DOHH2 (cell line): ENCODE measurements around the gene NOCT.
"Not testable (repeated sequence)": the region's sequence is repeated elsewhere in the genome, so short reads cannot be mapped to it uniquely, and the experiment has no call there.

Source experiments
- H3F3A ChIP-seq: fragments of 200-600 bp; sonication (generic), shearing (Covaris generic); 2 replicates; pipeline ENCODE4 v1.6.0; 2016; ENCODE audit warnings: antibody characterized with exemption, mild to moderate bottlenecking; ENCODE audit not compliant: control insufficient read depth, insufficient read depth
- H3K27ac ChIP-seq: fragments of 200-600 bp; sonication (generic); 2 replicates; pipeline ENCODE4 v1.5.1; 2014; ENCODE audit warnings: low read depth, mild to moderate bottlenecking, low read length, moderate library complexity
- H3K27me3 ChIP-seq: fragments of 200-600 bp; sonication (generic); 2 replicates; pipeline ENCODE4 v1.6.1; 2014; ENCODE audit warnings: mild to moderate bottlenecking, low read length, mixed read lengths; ENCODE audit not compliant: control insufficient read depth
- H3K36me3 ChIP-seq: fragments of 200-600 bp; sonication (generic); 2 replicates; pipeline ENCODE4 v1.6.1; 2014; ENCODE audit warnings: mild to moderate bottlenecking, low read length, moderate library complexity, mixed read lengths; ENCODE audit not compliant: control insufficient read depth
- H3K4me1 ChIP-seq: fragments of 200-600 bp; sonication (generic); 2 replicates; pipeline ENCODE4 v1.6.1; 2014; ENCODE audit warnings: mild to moderate bottlenecking, low read length, mixed read lengths; ENCODE audit not compliant: control insufficient read depth
- H3K4me2 ChIP-seq: fragments of 200-600 bp; sonication (generic); 2 replicates; pipeline ENCODE4 v1.6.0; 2014; ENCODE audit warnings: mild to moderate bottlenecking, low read length, moderate library complexity
- H3K4me3 ChIP-seq: fragments of 200-600 bp; sonication (generic); 2 replicates; pipeline ENCODE4 v1.5.1; 2014; ENCODE audit warnings: mild to moderate bottlenecking, low read length, mixed read lengths
- H3K79me2 ChIP-seq: fragments of 200-600 bp; sonication (generic); 2 replicates; pipeline ENCODE4 v1.6.1; 2014; ENCODE audit warnings: mild to moderate bottlenecking, low read length, mixed read lengths; ENCODE audit not compliant: control insufficient read depth
- H3K9me2 ChIP-seq: fragments of 200-600 bp; sonication (generic); replicated peaks from 2 replicates; pipeline ENCODE4 v1.6.1; 2014; ENCODE audit warnings: mild to moderate bottlenecking, low read length, mixed read lengths; ENCODE audit not compliant: control insufficient read depth
- H3K9me3 ChIP-seq: fragments of 200-600 bp; sonication (generic); 2 replicates; pipeline ENCODE4 v1.6.1; 2014; ENCODE audit warnings: antibody characterized with exemption, low read length, mixed read lengths; ENCODE audit not compliant: control insufficient read depth, insufficient read depth
- H4K20me1 ChIP-seq: fragments of 200-600 bp; sonication (generic); 2 replicates; pipeline ENCODE4 v1.6.0; 2014; ENCODE audit warnings: low read depth, mild to moderate bottlenecking, antibody characterized with exemption, low read length, moderate library complexity; ENCODE audit not compliant: control insufficient read depth, insufficient read depth
- CTCF ChIP-seq: fragments of 200-600 bp; sonication (generic); IDR thresholded peaks from one replicate; pipeline ENCODE4 v1.5.1; 2014; ENCODE audit warnings: antibody characterized with exemption, mild to moderate bottlenecking, low read depth, low read length; ENCODE audit not compliant: poor library complexity, severe bottlenecking
- EZH2phosphoT487 ChIP-seq: fragments of 200-600 bp; sonication (generic); IDR thresholded peaks from 2 replicates; pipeline ENCODE4 v1.6.1; 2017; ENCODE audit warnings: borderline replicate concordance, mild to moderate bottlenecking, antibody characterized with exemption, low read length, moderate library complexity, mixed read lengths

The NOCT gene

GRCh38 chr4:139054791-139055505 is 39.4 kb downstream of the NOCT start:
- H3K9me2 ChIP-seq, result no peaks in the 10 kb centered on the region
- H3K27ac ChIP-seq, result no peak overlapping the region
- H3K79me2 ChIP-seq, result peaks cover 49% of the 10 kb centered on the region
- no peak overlapping the region for H3K4me3 ChIP-seq
- H3K36me3 ChIP-seq, result peaks cover 78% of the 10 kb centered on the region
- H4K20me1 ChIP-seq, result no peaks in the 10 kb centered on the region
- TF ChIP-seq CTCF (no peak), EZH2phosphoT487 (no peak)
- peaks cover 10% of the 10 kb centered on the region for H3F3A ChIP-seq
- H3K27me3 ChIP-seq, result no peaks in the 10 kb centered on the region
- H3K4me1 ChIP-seq, result no peaks in the 10 kb centered on the region
- no peaks in the 10 kb centered on the region for H3K9me3 ChIP-seq
- H3K4me2 ChIP-seq, result no peak overlapping the region

GRCh38 chr4:139059026-139059425 is 43.4 kb downstream of the NOCT start:
- H3F3A ChIP-seq, result not testable (repeated sequence)

GRCh38 chr4:139060591-139060990 is 45.0 kb downstream of the NOCT start:
- H3K36me3 ChIP-seq, result peaks cover 86% of the 10 kb centered on the region
- no peaks in the 10 kb centered on the region for H4K20me1 ChIP-seq
- no peaks in the 10 kb centered on the region for H3K4me1 ChIP-seq
- TF ChIP-seq EZH2phosphoT487, result no peak
- H3K9me2 ChIP-seq, result no peaks in the 10 kb centered on the region
- H3K4me3 ChIP-seq, result no peak overlapping the region
- 0 out of 2 replicates have a peak, but pooled peaks cover 3% of the 10 kb centered on the region for H3F3A ChIP-seq
- H3K79me2 ChIP-seq, result peaks cover 28% of the 10 kb centered on the region
- H3K4me2 ChIP-seq, result no peak overlapping the region
- no peaks in the 10 kb centered on the region for H3K9me3 ChIP-seq
- no peak overlapping the region for H3K27ac ChIP-seq
- H3K27me3 ChIP-seq, result no peaks in the 10 kb centered on the region

More at GRCh38 chr4:139059026-139059425, 43.4 kb downstream of the NOCT start:
- not testable (repeated sequence) for H3K9me3 ChIP-seq, H3K4me3 ChIP-seq, H3K4me2 ChIP-seq, H3K27ac ChIP-seq, H3K27me3 ChIP-seq, H4K20me1 ChIP-seq, H3K9me2 ChIP-seq, H3K4me1 ChIP-seq
- Histone ChIP-seq H3K36me3 (peaks cover 92% of the 10 kb centered on the region), H3K79me2 (peaks cover 40% of the 10 kb centered on the region)

GRCh38 chr4:139076016-139076744 is 60.6 kb downstream of the NOCT start:
- Histone ChIP-seq H3K9me3 (no peaks in the 10 kb centered on the region), H3K4me2 (no peak overlapping the region), H3K36me3 (peaks cover 53% of the 10 kb centered on the region), H3K27ac (no peak overlapping the region), H3K4me1 (peaks cover 41% of the 10 kb centered on the region), H3K4me3 (no peak overlapping the region), H3K9me2 (no peaks in the 10 kb centered on the region), H3K27me3 (no peaks in the 10 kb centered on the region), H3K79me2 (peaks cover 94% of the 10 kb centered on the region), H4K20me1 (peaks cover 24% of the 10 kb centered on the region), H3F3A (peaks cover 6% of the 10 kb centered on the region; the same call in 1 of the 2 replicates)
- TF ChIP-seq EZH2phosphoT487 (no peak), CTCF (no peak)
